ENCODE measurements around the gene SMG6. TPM values are rescaled to one million over a fixed set of nuclear protein-coding genes. Genes with fewer than 3 reads are reported as not detected.
A peak's percentile ranks its signal among the peaks of the same experiment; 100 is the strongest.

The SMG6 gene
- total and polyA plus RNA-seq, 2 of the 4 experiments (the other 2 are of a cell fraction), result 16.3 to 30.3 TPM

GRCh38 chr17:2170023-2170422 is 133.6 kb downstream of the SMG6 start:
- H3K4me1 ChIP-seq (ENCODE audit: control insufficient read depth, insufficient read depth, low read length), result peaks cover 31% of the 10 kb centered on the region
- H3K27ac ChIP-seq (ENCODE audit: insufficient read depth, low read length), result no peak overlapping the region
- H3K27me3 ChIP-seq (ENCODE audit: control insufficient read depth, insufficient read depth, low read length), result no peaks in the 10 kb centered on the region
- H2AFZ ChIP-seq (replicated peaks; ENCODE audit: low read length, poor library complexity), result no peak overlapping the region
- dilution Hi-C loops (cut with HindIII; ENCODE audit: low sequenced_read_pairs, unreplicated experiment) (no loop called here), intact Hi-C loops (cut with micrococcal nuclease) (no loop called here), in situ Hi-C loops (cut with MboI; ENCODE audit: low sequenced_read_pairs) (loop anchor here (5.0 to 10.0 kb wide), 2 partner anchors 72 to 105 kb away; no protein-coding TSS in a partner anchor)
- no peak overlapping the region for H2AK9ac ChIP-seq (replicated peaks; ENCODE audit: low read depth, low read length, poor library complexity)
- no peaks in the 10 kb centered on the region for H4K20me1 ChIP-seq (ENCODE audit: insufficient read depth, low read length)
- peak overlapping the region; percentile 19; the same call in 1 of the 2 replicates for H3K4ac ChIP-seq (ENCODE audit: low read depth, low read length)
- no CpG with 5 or more reads among the region's 9 CpGs for WGBS, 2 experiments (ENCODE audit: extremely low coverage in 2 of 2, insufficient read length in 1 of 2)
- H3K4me3 ChIP-seq (ENCODE audit: insufficient read depth, low read depth, low read length), result no peak overlapping the region
- no peak overlapping the region for H2BK5ac ChIP-seq (ENCODE audit: low read depth, low read length, poor library complexity, severe bottlenecking)
- ChIA-PET CTCF (no interaction called here), POLR2A (ENCODE audit: unreplicated experiment) (no interaction called here)
- peak overlapping the region in 1 of 2 experiments; percentile 19; a peak in 1 of 4 replicates for H4K8ac ChIP-seq (ENCODE audit: low read depth in 2 of 2, low read length in 2 of 2)
- no peaks in the 10 kb centered on the region for H3K9me3 ChIP-seq (ENCODE audit: control insufficient read depth, insufficient read depth, low read length)
- DNase-seq, result no peak
- H3K23ac ChIP-seq (ENCODE audit: low read depth, low read length), result peak overlapping the region; percentile 31; the same call in 1 of the 2 replicates
- peaks cover 21% of the 10 kb centered on the region for H3K9me1 ChIP-seq (ENCODE audit: insufficient read depth, low read length)
- H3K18ac ChIP-seq (ENCODE audit: low read depth, low read length), result no peak overlapping the region
- ATAC-seq (ENCODE audit: low read depth), result no peak
- no peak overlapping the region for H3K4me2 ChIP-seq (ENCODE audit: low read depth, low read length)
- H2BK20ac ChIP-seq (ENCODE audit: low read depth, low read length), result no peak overlapping the region; the same call in 1 of the 2 replicates
- peaks cover 16 to 65% of the 10 kb centered on the region in 2 experiments; a peak in 3 of 4 replicates for H3K79me1 ChIP-seq (ENCODE audit: low read depth in 1 of 2, low read length in 2 of 2)
- peak overlapping the region; percentile 20; the same call in 1 of the 2 replicates for H4K91ac ChIP-seq (ENCODE audit: insufficient read depth, low read depth, low read length)
- H3K56ac ChIP-seq (ENCODE audit: extremely low read depth, insufficient read depth, low read length), result no peak overlapping the region
- TF ChIP-seq CTCF (conservative IDR thresholded peaks at IDR 0.05; ENCODE audit: low read depth, low read length) (no peak), MAZ (IDR thresholded peaks at IDR 0.05; ENCODE audit: borderline replicate concordance, low read depth, low read length) (no peak), MAFK (IDR thresholded peaks at IDR 0.05; ENCODE audit: low read depth, low read length) (no peak), CEBPB (IDR thresholded peaks at IDR 0.05; ENCODE audit: low read depth, low read length) (no peak), POLR2A (IDR thresholded peaks at IDR 0.05; ENCODE audit: low read depth, low read length) (no peak), MXI1 (IDR thresholded peaks at IDR 0.05; ENCODE audit: borderline replicate concordance, low read depth, low read length) (no peak), RCOR1 (IDR thresholded peaks at IDR 0.05; ENCODE audit: insufficient replicate concordance, low read length) (no peak), RFX5 (IDR thresholded peaks at IDR 0.05; ENCODE audit: low read depth, low read length) (no peak), ELK1 (IDR thresholded peaks at IDR 0.05; ENCODE audit: borderline replicate concordance, low read depth, low read length) (no peak), FOS (IDR thresholded peaks at IDR 0.05; ENCODE audit: low read depth, low read length) (no peak), USF2 (IDR thresholded peaks at IDR 0.05; ENCODE audit: low read depth, low read length) (no peak), CHD1 (IDR thresholded peaks at IDR 0.05; ENCODE audit: low read depth, low read length) (no peak), NFE2L2 (IDR thresholded peaks at IDR 0.05; ENCODE audit: low read depth, low read length) (no peak)
- BruUV-seq (replicated peaks), result no TSS peak
- H4K5ac ChIP-seq (ENCODE audit: low read depth, low read length), result no peak overlapping the region
- peak overlapping the region; percentile 75; the same call in 1 of the 2 replicates for H2AK5ac ChIP-seq (ENCODE audit: low read depth, low read length)
- H3K9ac ChIP-seq (ENCODE audit: low read depth, low read length), result no peak overlapping the region
- peak overlapping the region; percentile 19; the same call in 1 of the 2 replicates for H3K14ac ChIP-seq (replicated peaks; ENCODE audit: low read depth, low read length)
- peaks cover 21% of the 10 kb centered on the region for H3K36me3 ChIP-seq (ENCODE audit: control insufficient read depth, insufficient read depth, low read length)
- peak overlapping the region; percentile 31; the same call in 1 of the 2 replicates for H2BK120ac ChIP-seq (ENCODE audit: low read depth, low read length)
- H2BK15ac ChIP-seq (ENCODE audit: low read depth, low read length), result peak overlapping the region; percentile 15; the same call in 2 of the 3 replicates
